GM18907 (cell line): Measurements from ENCODE around the gene KPNA4.
"Not testable (repeated sequence)": the region's sequence is repeated elsewhere in the genome, so short reads cannot be mapped to it uniquely, and the experiment has no call there.

Source experiments
- ATAC-seq: cut with Tn5 transposase; IDR thresholded peaks from one replicate; pipeline ENCODE4 v1.9.1; 2021; ENCODE audit warnings: mild to moderate bottlenecking, moderate library complexity; ENCODE audit not compliant: unreplicated experiment

Gene KPNA4

GRCh38 chr3:160565442-160566403 lies at the start of gene KPNA4:
KPNA4 (minus strand) TSS chr3:160565571; CDS start chr3:160565282, 289 bp downstream.
- ATAC-seq, result peak; percentile 96

- no peak for ATAC-seq
Measured at GRCh38 chr3:160613661-160614060, 48.3 kb upstream of the KPNA4 start.

- ATAC-seq, result no peak
Measured at GRCh38 chr3:160612386-160613075, 47.2 kb upstream of the KPNA4 start.

- no peak for ATAC-seq
Measured at GRCh38 chr3:160611141-160611540, 45.8 kb upstream of the KPNA4 start.

- no peak for ATAC-seq
Measured at GRCh38 chr3:160608870-160609269, 43.5 kb upstream of the KPNA4 start.

GRCh38 chr3:160607826-160608225 lies 42.5 kb upstream of the KPNA4 start:
- ATAC-seq, result no peak

- ATAC-seq, result no peak
Measured at GRCh38 chr3:160605315-160605714, 39.9 kb upstream of the KPNA4 start.

- ATAC-seq, result not testable (repeated sequence)
Measured at GRCh38 chr3:160603845-160604244, 38.5 kb upstream of the KPNA4 start.

GRCh38 chr3:160602259-160602658 lies 36.9 kb upstream of the KPNA4 start:
- ATAC-seq, result no peak

- no peak for ATAC-seq
Measured at GRCh38 chr3:160601288-160601687, 35.9 kb upstream of the KPNA4 start.

GRCh38 chr3:160598865-160599264 lies 33.5 kb upstream of the KPNA4 start:
- ATAC-seq, result no peak

- ATAC-seq, result no peak
Measured at GRCh38 chr3:160588023-160588422, 22.7 kb upstream of the KPNA4 start.

GRCh38 chr3:160587105-160587504 lies 21.7 kb upstream of the KPNA4 start:
- ATAC-seq, result no peak

GRCh38 chr3:160586679-160587078 lies 21.3 kb upstream of the KPNA4 start:
- ATAC-seq, result no peak

- ATAC-seq, result no peak
Measured at GRCh38 chr3:160583451-160583850, 18.1 kb upstream of the KPNA4 start.

GRCh38 chr3:160580938-160581337 lies 15.6 kb upstream of the KPNA4 start:
- no peak for ATAC-seq

- ATAC-seq, result no peak
Measured at GRCh38 chr3:160577556-160578195, 12.3 kb upstream of the KPNA4 start.

GRCh38 chr3:160577093-160577492 lies 11.7 kb upstream of the KPNA4 start:
- no peak for ATAC-seq

- ATAC-seq, result no peak
Measured at GRCh38 chr3:160576621-160577020, 11.2 kb upstream of the KPNA4 start.

- ATAC-seq, result no peak
Measured at GRCh38 chr3:160575589-160575988, 10.2 kb upstream of the KPNA4 start.

GRCh38 chr3:160574636-160575035 lies 9.3 kb upstream of the KPNA4 start:
- no peak for ATAC-seq
